ENCODE data around the gene ANKHD1. TPM values are rescaled to one million over a fixed set of nuclear protein-coding genes. Genes with fewer than 3 reads are reported as not detected.

ANKHD1 gene
- total and polyA plus RNA-seq, 9 of the 15 experiments (the other 6 are each of a cell fraction or from before 2014, with no cell fraction given) = 38.9 to 138 (median 78.7) TPM

- TF ChIP-seq ZNF75A (CRISPR knock-in tag; IDR thresholded peaks at IDR 0.05) (no peak), THRA (IDR thresholded peaks at IDR 0.05) (no peak), TRIM25 (IDR thresholded peaks at IDR 0.05; ENCODE audit: borderline replicate concordance) (no peak), CC2D1A (IDR thresholded peaks at IDR 0.05) (no peak), HES1 (IDR thresholded peaks at IDR 0.05; ENCODE audit: low read depth) (no peak), TFAM (CRISPR knock-in tag; conservative IDR thresholded peaks at IDR 0.05) (no peak), NFE2L1 (tag; IDR thresholded peaks at IDR 0.05; ENCODE audit: borderline replicate concordance, low read depth) (no peak), RBM39 (optimal IDR thresholded peaks at IDR 0.05; ENCODE audit: low read depth, low read length) (no peak), RBM34 (IDR thresholded peaks at IDR 0.05; ENCODE audit: borderline replicate concordance, insufficient read depth, low read length) (no peak), FIP1L1 (IDR thresholded peaks at IDR 0.05; ENCODE audit: low read depth, low read length, poor library complexity, severe bottlenecking) (no peak), NONO (IDR thresholded peaks at IDR 0.05; ENCODE audit: low read depth in 2 of 2, low read length in 1 of 2) (no peak), ZBTB26 (CRISPR knock-in tag; IDR thresholded peaks at IDR 0.05) (no peak)
- H3K4me2 ChIP-seq (ENCODE audit: insufficient read depth, low read length) = no peak overlapping the region
- CTCF ChIA-PET (ENCODE audit: low intra/inter-chr PET ratio) = no interaction called here
- H3K9me1 ChIP-seq (ENCODE audit: control insufficient read depth, insufficient read depth, low read length) = no peaks in the 10 kb centered on the region
- no peaks in the 10 kb centered on the region for H3K79me2 ChIP-seq (ENCODE audit: control insufficient read depth, insufficient read depth, low read length)
- no peak overlapping the region for H3K27ac ChIP-seq (ENCODE audit: extremely low read depth, low read depth, low read length)
- in situ Hi-C loops (cut with MboI) = no loop called here
- BruUV-seq (replicated peaks) = no TSS peak
- H2AFZ ChIP-seq (ENCODE audit: low read depth, low read length) = no peak overlapping the region
- no peaks in the 10 kb centered on the region for H3K4me1 ChIP-seq (replicated peaks in 1 of 2; ENCODE audit: control insufficient read depth in 2 of 2, insufficient read depth in 2 of 2, low read length in 2 of 2)
- DNase-seq (ENCODE audit: extremely low read depth in 1 of 4, low spot score in 3 of 4) (no peak), FAIRE-seq (no peak), ATAC-seq (no peak)
- peaks cover 43% of the 10 kb centered on the region for H3K36me3 ChIP-seq (ENCODE audit: control insufficient read depth, insufficient read depth, low read length)
- H4K20me1 ChIP-seq (replicated peaks; ENCODE audit: control insufficient read depth, insufficient read depth, low read length) = no peaks in the 10 kb centered on the region
- no peaks in the 10 kb centered on the region for H3K9me3 ChIP-seq (replicated peaks; ENCODE audit: control insufficient read depth, insufficient read depth, low read depth, low read length)
- POLR2A ChIA-PET = interaction anchor here (0.6 to 1.0 kb wide), 2 partner anchors 20 to 159 kb away, joined by 3 read pairs; partner anchors contain the start of gene TMCO6
- no peaks in the 10 kb centered on the region for H3K27me3 ChIP-seq (ENCODE audit: control insufficient read depth in 2 of 2, insufficient read depth in 2 of 2, low read length in 2 of 2)
- H3K9ac ChIP-seq (ENCODE audit: insufficient read depth in 1 of 2, low read depth in 2 of 2, low read length in 2 of 2) = no peak overlapping the region
- WGBS (ENCODE audit: insufficient coverage, low coverage, missing lambda C conversion rate) = 83% methylated on average over 3 of the region's 3 CpGs
- intact Hi-C loops (cut with micrococcal nuclease) = no loop called here
- no peak overlapping the region for H3K4me3 ChIP-seq
Observed at GRCh38 chr5:140480310-140481014, 78.8 kb downstream of the ANKHD1 start.
